Bronchial epithelial cell (primary cell): ENCODE data around the gene FXN. TPM values are rescaled to one million over a fixed set of nuclear protein-coding genes. Genes with fewer than 3 reads are reported as not detected.

Source experiments
- DNase-seq: peaks from one replicate; pipeline ENCODE4 v3.0.0-alpha.2; 2010; ENCODE audit warnings: low read depth
- FAIRE-seq: peaks from 2 replicates; lab custom pipeline; 2011; peaks lifted over from hg19 to GRCh38; lab: Jason Lieb, UNC
- H3K27me3 ChIP-seq: 2 replicates; pipeline ENCODE4 v1.5.1; 2011; ENCODE audit warnings: low read length; ENCODE audit not compliant: control insufficient read depth, insufficient read depth
- H3K36me3 ChIP-seq: 2 replicates; pipeline ENCODE4 v1.5.1; 2011; ENCODE audit warnings: low read length; ENCODE audit not compliant: control insufficient read depth, insufficient read depth
- H3K4me3 ChIP-seq: 2 replicates; pipeline ENCODE4 v1.5.1; 2011; ENCODE audit warnings: mild to moderate bottlenecking, low read depth, low read length, control low read depth
- total RNA-seq: library from RNA; depleted of rRNA; stranded (reverse); fragments of >200 nt; gene quantifications from 2 replicates; pipeline ENCODE4 v1.2.1, GENCODE V29; 2014
- TF ChIP-seq, protein P1 (sequence below): IDR thresholded peaks from 2 replicates; pipeline ENCODE4 v1.5.1; 2011; ENCODE audit warnings: mild to moderate bottlenecking, moderate library complexity, low read length, control low read depth, inconsistent platforms; ENCODE audit not compliant: insufficient read depth, severe bottlenecking

Gene FXN
- total RNA-seq, 1 donor from 2014 or later = 2.9 TPM

DNA sequence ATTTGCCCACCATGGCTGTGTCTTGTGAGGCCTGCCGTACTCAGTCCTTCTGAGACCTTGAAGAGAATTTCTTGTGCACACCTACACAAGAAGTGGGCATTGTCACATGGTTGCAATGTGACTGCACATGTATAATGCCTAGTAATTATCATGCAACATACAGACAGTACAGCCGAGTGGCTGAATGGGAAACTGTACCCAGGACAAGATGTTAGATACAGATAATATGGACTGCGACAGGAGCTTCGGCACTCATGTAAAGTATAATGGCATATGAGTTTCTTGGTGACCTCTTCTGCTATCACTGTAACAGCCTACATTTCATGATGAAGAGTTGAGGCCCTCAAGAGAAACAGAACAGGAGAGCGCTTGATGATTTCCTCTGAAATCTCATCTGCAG is 16.8 kb upstream of the FXN start:
- Histone ChIP-seq H3K4me3 (no peak overlapping the region), H3K27me3 (no peaks in the 10 kb centered on the region), H3K36me3 (no peaks in the 10 kb centered on the region)
- no peak for DNase-seq
- no peak for FAIRE-seq
- TF ChIP-seq, protein P1, sequence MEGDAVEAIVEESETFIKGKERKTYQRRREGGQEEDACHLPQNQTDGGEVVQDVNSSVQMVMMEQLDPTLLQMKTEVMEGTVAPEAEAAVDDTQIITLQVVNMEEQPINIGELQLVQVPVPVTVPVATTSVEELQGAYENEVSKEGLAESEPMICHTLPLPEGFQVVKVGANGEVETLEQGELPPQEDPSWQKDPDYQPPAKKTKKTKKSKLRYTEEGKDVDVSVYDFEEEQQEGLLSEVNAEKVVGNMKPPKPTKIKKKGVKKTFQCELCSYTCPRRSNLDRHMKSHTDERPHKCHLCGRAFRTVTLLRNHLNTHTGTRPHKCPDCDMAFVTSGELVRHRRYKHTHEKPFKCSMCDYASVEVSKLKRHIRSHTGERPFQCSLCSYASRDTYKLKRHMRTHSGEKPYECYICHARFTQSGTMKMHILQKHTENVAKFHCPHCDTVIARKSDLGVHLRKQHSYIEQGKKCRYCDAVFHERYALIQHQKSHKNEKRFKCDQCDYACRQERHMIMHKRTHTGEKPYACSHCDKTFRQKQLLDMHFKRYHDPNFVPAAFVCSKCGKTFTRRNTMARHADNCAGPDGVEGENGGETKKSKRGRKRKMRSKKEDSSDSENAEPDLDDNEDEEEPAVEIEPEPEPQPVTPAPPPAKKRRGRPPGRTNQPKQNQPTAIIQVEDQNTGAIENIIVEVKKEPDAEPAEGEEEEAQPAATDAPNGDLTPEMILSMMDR = no peak

DNA sequence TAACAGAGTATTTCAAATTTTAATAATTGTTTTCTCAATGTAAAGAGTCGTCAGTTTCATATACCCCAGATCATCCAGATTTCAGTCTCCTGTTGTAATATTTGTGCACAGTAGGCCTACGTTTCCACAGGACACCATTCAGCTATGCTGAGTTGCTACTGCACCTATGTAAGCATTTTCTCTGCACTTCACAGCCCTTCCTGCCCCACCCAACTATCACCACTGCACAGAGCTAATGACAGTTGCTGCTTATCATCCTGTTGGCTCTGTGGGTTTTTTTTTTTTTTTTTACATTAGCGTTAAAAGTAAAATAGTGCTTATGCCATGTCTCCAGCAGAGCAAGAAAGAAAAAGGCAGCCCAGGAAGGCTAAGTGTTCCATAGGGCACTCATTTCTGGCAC is 15.7 kb upstream of the FXN start:
- TF ChIP-seq, protein P1 = no peak
- no peak overlapping the region for H3K4me3 ChIP-seq
- no peaks in the 10 kb centered on the region for H3K36me3 ChIP-seq
- no peak for DNase-seq
- no peaks in the 10 kb centered on the region for H3K27me3 ChIP-seq
- FAIRE-seq = no peak

DNA sequence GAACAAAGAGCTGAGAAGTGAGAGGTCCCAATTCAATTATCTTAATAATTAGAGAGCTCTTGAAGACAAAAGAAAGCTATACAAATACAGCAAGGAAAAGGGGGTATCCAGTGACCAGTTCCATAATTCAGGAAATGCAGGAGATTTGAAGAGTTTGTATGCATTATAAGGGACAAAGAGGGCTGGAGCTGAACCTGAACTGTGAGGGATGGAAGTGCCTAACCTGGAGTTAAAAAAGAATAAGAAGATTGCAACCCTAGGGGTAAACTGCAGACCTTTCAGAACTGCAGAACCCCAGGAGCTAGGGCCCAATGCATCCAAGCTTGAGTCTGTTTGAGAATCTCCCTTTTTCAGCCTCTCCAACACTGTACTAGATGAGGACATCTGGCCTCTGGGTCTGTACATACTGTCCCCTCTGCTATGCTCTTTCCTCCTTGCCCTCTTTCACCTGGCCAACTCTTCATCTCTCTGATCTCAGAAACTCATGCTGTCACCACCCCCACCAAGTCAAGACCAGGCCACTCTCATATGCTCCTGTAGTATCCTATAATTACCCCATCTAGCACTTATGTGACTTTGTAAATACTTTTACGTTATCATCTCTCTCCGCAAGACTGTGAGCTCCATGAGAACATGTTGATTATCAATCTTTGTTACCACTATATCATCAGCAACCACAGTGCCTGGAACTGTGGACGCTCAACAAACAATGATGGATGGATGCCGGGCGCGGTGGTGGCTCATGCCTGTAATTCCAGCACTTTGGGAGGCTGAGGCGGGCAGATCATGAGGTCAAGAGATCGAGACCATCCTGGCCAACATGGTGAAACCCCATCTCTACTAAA is 15.0 kb upstream of the FXN start:
- DNase-seq = no peak
- no peak for FAIRE-seq
- no peaks in the 10 kb centered on the region for H3K27me3 ChIP-seq

DNA sequence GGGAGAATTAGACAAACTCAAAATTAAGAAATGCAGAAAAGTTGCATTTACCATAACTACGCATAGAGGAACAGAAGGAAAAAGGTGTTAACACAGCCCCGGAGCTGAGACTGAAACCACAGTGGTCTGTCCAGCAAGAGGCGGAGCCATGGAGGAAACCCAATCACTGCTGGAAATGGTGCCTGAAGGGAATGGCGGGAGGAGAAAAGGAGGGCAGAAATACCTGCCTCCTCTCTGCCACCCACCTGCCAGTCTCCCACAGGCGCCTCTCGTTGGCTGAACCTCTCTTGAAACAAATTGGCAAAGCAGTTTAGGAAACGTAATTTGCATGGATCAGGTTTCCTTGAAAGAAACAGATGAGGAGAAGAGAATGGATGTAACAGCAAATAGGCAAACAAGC is 11.9 kb upstream of the FXN start:
- Histone ChIP-seq H3K27me3 (no peaks in the 10 kb centered on the region), H3K4me3 (no peak overlapping the region), H3K36me3 (no peaks in the 10 kb centered on the region)
- DNase-seq (no peak), FAIRE-seq (no peak)
- TF ChIP-seq, protein P1 = no peak

More for the DNA sequence above, 15.0 kb upstream of the FXN start:
- Histone ChIP-seq H3K4me3 (no peak overlapping the region), H3K36me3 (no peaks in the 10 kb centered on the region)
- TF ChIP-seq, protein P1 = no peak

DNA sequence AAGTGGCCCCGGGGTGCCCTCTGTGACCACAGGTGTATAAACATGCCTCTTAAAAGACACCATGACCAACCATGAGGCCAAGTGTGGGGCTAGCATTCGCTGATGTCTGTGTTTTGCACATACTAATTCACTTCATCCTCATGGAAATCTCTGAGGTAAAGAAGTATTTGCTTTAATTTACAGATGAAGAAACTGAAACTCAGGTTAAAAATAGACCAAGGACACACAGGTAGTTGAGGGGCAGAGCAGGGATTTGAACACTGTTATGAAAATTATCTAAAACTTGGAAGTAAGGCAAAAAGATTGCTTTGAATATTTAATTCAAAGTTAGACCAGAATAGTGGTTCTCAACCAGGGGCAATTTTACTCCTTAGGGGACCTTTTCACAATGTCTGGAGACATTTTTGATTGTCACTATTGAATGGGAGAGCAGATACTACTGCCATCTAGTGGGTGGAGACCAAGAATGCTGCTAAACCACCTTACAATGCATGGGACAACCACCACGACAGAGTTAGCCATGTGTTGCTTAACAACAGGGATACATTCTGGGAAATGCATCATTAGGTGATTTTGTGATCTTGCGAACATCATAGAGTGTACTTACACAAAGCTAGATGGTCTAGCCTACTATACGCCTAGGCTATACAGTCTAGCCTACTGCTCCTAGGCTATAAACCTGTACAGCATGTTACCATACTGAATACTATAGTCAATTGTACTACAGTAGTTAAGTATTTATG is 8.0 kb upstream of the FXN start:
- FAIRE-seq = no peak

More for the DNA sequence above, 8.0 kb upstream of the FXN start:
- H3K36me3 ChIP-seq = no peaks in the 10 kb centered on the region
- peak; percentile 56 for DNase-seq
- H3K27me3 ChIP-seq = no peaks in the 10 kb centered on the region
- H3K4me3 ChIP-seq = no peak overlapping the region
- TF ChIP-seq, protein P1 = peak; percentile 79
